HepG2 (cell line): Measurements from ENCODE around the gene PLEKHG5. TPM values are rescaled to one million over a fixed set of nuclear protein-coding genes. Genes with fewer than 3 reads are reported as not detected.
A peak's percentile ranks its signal among the peaks of the same experiment; 100 is the strongest.

Source experiments
- ATAC-seq: fragments of 200-7000 bp; cut with Tn5 transposase; 3 replicates; pipeline ENCODE4 v1.9.1; 2020; ENCODE audit warnings: mild to moderate bottlenecking, moderate library complexity
- BruUV-seq: library from RNA; stranded (reverse); fragments of 400-500 nt; replicated peaks from 2 replicates; lab custom pipeline; 2021; lab: Mats Ljungman, UMichigan
- CTCF ChIA-PET: fragments of 300-600 bp; formaldehyde crosslinking; extraction: SDS; loops from one replicate; lab custom pipeline; 2021; ENCODE audit warnings: low total read pairs, inconsistent platforms, low intra/inter-chr PET ratio; lab: Yijun Ruan, JAX
- POLR2A ChIA-PET: fragments of 350-600 bp; sonication (Branson Sonifier 250); formaldehyde crosslinking; loops from one replicate; lab custom pipeline; 2020; ENCODE audit warnings: antibody characterized with exemption, inconsistent platforms; lab: Yijun Ruan, JAX
- DNase-seq: peaks from one replicate; pipeline ENCODE4 v3.0.0-alpha.2; 2015; ENCODE audit warnings: low spot score
- FAIRE-seq: peaks from 3 replicates; lab custom pipeline; 2011; peaks lifted over from hg19 to GRCh38; lab: Jason Lieb, UNC
- H2AFZ ChIP-seq: one replicate; pipeline ENCODE4 v1.6.1; 2011; ENCODE audit warnings: low read length, inconsistent platforms
- H3K27ac ChIP-seq: fragments of 300-600 bp; 3 replicates; pipeline ENCODE4 v1.8.0; 2011; ENCODE audit warnings: mixed run types, mild to moderate bottlenecking, mixed read lengths, low read length, inconsistent platforms; ENCODE audit not compliant: insufficient read depth; ENCODE audit errors: extremely low read length
- H3K27me3 ChIP-seq, 2 experiments: fragments of 200-600 bp in 1 of 2; 2 replicates in 1 of 2; 3 replicates in 1 of 2; pipeline versions ENCODE4 v1.6.0 to v1.8.0; 2011; ENCODE audit warnings: low read length in 2 of 2, mild to moderate bottlenecking in 2 of 2, moderate library complexity in 2 of 2, inconsistent platforms in 1 of 2; ENCODE audit not compliant: insufficient read depth in 2 of 2, control insufficient read depth in 1 of 2
- H3K36me3 ChIP-seq, 2 experiments: fragments of 200-600 bp in 1 of 2; replicated peaks in 1 of 2; 2 replicates in 1 of 2; 3 replicates in 1 of 2; pipeline versions ENCODE4 v1.5.1 to v1.8.0; 2011; ENCODE audit warnings: low read length in 2 of 2, inconsistent platforms in 1 of 2; ENCODE audit not compliant: insufficient read depth in 2 of 2, control insufficient read depth in 1 of 2
- H3K4me1 ChIP-seq: 2 replicates; pipeline ENCODE4 v1.5.1; 2012; ENCODE audit warnings: low read length, inconsistent platforms; ENCODE audit not compliant: insufficient read depth
- H3K4me2 ChIP-seq: 2 replicates; pipeline ENCODE4 v1.6.0; 2011; ENCODE audit warnings: low read depth, low read length, inconsistent platforms
- H3K4me3 ChIP-seq, 3 experiments: fragments of 200-600 bp in 1 of 3; sonication (generic), shearing (Covaris generic) in 1 of 3; replicated peaks in 1 of 3; 2 replicates each; pipeline ENCODE4 v1.5.1; 2011 to 2016; ENCODE audit warnings: low read length in 3 of 3, inconsistent platforms in 2 of 3, low read depth in 2 of 3, mild to moderate bottlenecking in 2 of 3, control low read depth in 1 of 3, mixed read lengths in 1 of 3; ENCODE audit not compliant: insufficient read depth in 1 of 3
- H3K79me2 ChIP-seq: one replicate; pipeline ENCODE4 v1.6.1; 2011; ENCODE audit warnings: low read length, inconsistent platforms; ENCODE audit not compliant: insufficient read depth
- H3K9ac ChIP-seq: 2 replicates; pipeline ENCODE4 v1.6.0; 2011; ENCODE audit warnings: mild to moderate bottlenecking, low read depth, low read length, inconsistent platforms; ENCODE audit not compliant: insufficient read depth
- H3K9me3 ChIP-seq: 2 replicates; pipeline ENCODE4 v1.5.1; 2012; ENCODE audit warnings: mild to moderate bottlenecking, low read length
- H4K20me1 ChIP-seq: 2 replicates; pipeline ENCODE4 v1.6.0; 2011; ENCODE audit warnings: inconsistent platforms, mild to moderate bottlenecking, low read length, moderate library complexity; ENCODE audit not compliant: insufficient read depth
- CREBL2 ChIP-seq: sonication (generic); formaldehyde crosslinking; IDR thresholded peaks from 2 replicates; pipeline ENCODE4 v1.8.1; 2023; ENCODE audit warnings: missing genetic modification reagents, mild to moderate bottlenecking, borderline replicate concordance
- ELF1 ChIP-seq: sonication (generic); formaldehyde crosslinking; IDR thresholded peaks from 2 replicates; pipeline ENCODE4 v1.4.0; 2020; ENCODE audit warnings: missing genetic modification reagents
- IKZF1 ChIP-seq: fragments of 450-650 bp; IDR thresholded peaks from 2 replicates; pipeline ENCODE4 v1.7.1; 2016
- KDM4B ChIP-seq: sonication (generic); formaldehyde crosslinking; IDR thresholded peaks from 2 replicates; pipeline ENCODE4 v1.4.0; 2020; ENCODE audit warnings: missing genetic modification reagents
- NRL ChIP-seq: sonication (generic); formaldehyde crosslinking; IDR thresholded peaks from 2 replicates; pipeline ENCODE4 v1.5.0; 2020; ENCODE audit warnings: missing genetic modification reagents, mild to moderate bottlenecking, moderate library complexity, borderline replicate concordance
- POLR2G ChIP-seq: fragments of 200-400 bp; formaldehyde crosslinking; IDR thresholded peaks from 2 replicates; pipeline ENCODE4 v1.6.1; 2018; ENCODE audit warnings: mild to moderate bottlenecking, low read depth, low read length, moderate library complexity
- RXRB ChIP-seq: IDR thresholded peaks from 2 replicates; pipeline ENCODE4 v1.6.1; 2016; ENCODE audit warnings: borderline replicate concordance, missing genetic modification reagents, missing compliant biosample characterization
- SMC3 ChIP-seq: IDR thresholded peaks from 2 replicates; pipeline ENCODE4 v1.6.1; 2011; ENCODE audit warnings: low read length, improper control_type of control experiment
- STAG1 ChIP-seq: sonication (generic); formaldehyde crosslinking; IDR thresholded peaks from 2 replicates; pipeline ENCODE4 v1.4.0; 2020; ENCODE audit warnings: missing genetic modification reagents
- SYNCRIP ChIP-seq: fragments of 200-400 bp; formaldehyde crosslinking; IDR thresholded peaks from 2 replicates; pipeline ENCODE4 v1.6.1; 2018; ENCODE audit warnings: mild to moderate bottlenecking, low read depth, low read length; ENCODE audit not compliant: insufficient read depth
- USF2 ChIP-seq, 2 experiments: sonication (generic) in 1 of 2; formaldehyde crosslinking in 1 of 2; IDR thresholded peaks; 2 replicates each; pipeline versions ENCODE4 v1.5.1 to v1.6.1; 2011 to 2020; ENCODE audit warnings: borderline replicate concordance in 1 of 2, low read depth in 1 of 2, low read length in 1 of 2, mild to moderate bottlenecking in 1 of 2, missing genetic modification reagents in 1 of 2, moderate library complexity in 1 of 2
- XRCC5 ChIP-seq: fragments of 200-400 bp; formaldehyde crosslinking; optimal IDR thresholded peaks from 2 replicates; pipeline ENCODE3; 2017; ENCODE audit warnings: mild to moderate bottlenecking, low read length
- ZBED4 ChIP-seq: sonication (generic); formaldehyde crosslinking; IDR thresholded peaks from 2 replicates; pipeline ENCODE4 v1.4.0; 2020; ENCODE audit warnings: missing genetic modification reagents, borderline replicate concordance
- ZNF333 ChIP-seq: sonication (generic); formaldehyde crosslinking; IDR thresholded peaks from 2 replicates; pipeline ENCODE4 v1.4.0; 2020; ENCODE audit warnings: mild to moderate bottlenecking, missing genetic modification reagents, borderline replicate concordance
- ZNF501 ChIP-seq: sonication (generic); formaldehyde crosslinking; IDR thresholded peaks from 2 replicates; pipeline ENCODE4 v1.5.1; 2020; ENCODE audit warnings: mild to moderate bottlenecking, moderate library complexity, missing genetic modification reagents
- ZNF513 ChIP-seq: sonication (generic); formaldehyde crosslinking; conservative IDR thresholded peaks from 2 replicates; pipeline ENCODE4 v1.5.0; 2020; ENCODE audit warnings: missing genetic modification reagents
- WGBS: methylation state at CpG from one replicate; pipeline ENCODE4 v1.1.6; 2017; ENCODE audit warnings: low lambda C conversion rate; 5-methylcytosine and 5-hydroxymethylcytosine counted together
- in situ Hi-C: cut with HindIII; loops from 2 replicates; pipeline ENCODE4 v1.10.0; 2017; ENCODE audit warnings: low pct_unique_long_range_greater_than_20kb; ENCODE audit not compliant: extremely low pct_ligation_motif_present
- intact Hi-C: fragments of 100-400 bp; cut with micrococcal nuclease; formaldehyde crosslinking; loops from one replicate; pipeline ENCODE4 v1.10.0; 2022; ENCODE audit not compliant: unreplicated experiment
- polyA plus RNA-seq, 8 experiments: library from polyadenylated mRNA; depleted of rRNA in 3 of 8; stranded (reverse) in 7 of 8; unstranded in 1 of 8; fragments of >200 nt; fragmentation: Illumina TruSeq in 4 of 8; extraction: Trizol in 4 of 8; gene quantifications; 2 replicates each; pipeline versions ENCODE4 v1.2.1 to v1.2.3, GENCODE V29; 2011 to 2016; ENCODE audit warnings: low read depth in 4 of 8, missing spikeins in 1 of 8, mixed read lengths in 1 of 8; ENCODE audit not compliant: insufficient read depth in 1 of 8
- total RNA-seq, 5 experiments: library from RNA; depleted of rRNA; stranded (reverse); fragments of >200 nt; fragmentation: Illumina TruSeq; extraction: Trizol; gene quantifications; 2 replicates each; pipeline ENCODE4 v1.2.3, GENCODE V29; 2016; ENCODE audit warnings: low read depth in 1 of 5

Gene PLEKHG5
- total and polyA plus RNA-seq, 2 of the 13 experiments (the other 11 are each of a cell fraction or from before 2014, with no cell fraction given): 1.9 to 3.5 TPM

- no TSS peak for BruUV-seq
- Histone ChIP-seq H3K4me1 (no peaks in the 10 kb centered on the region), H3K9me3 (no peaks in the 10 kb centered on the region), H3K4me3 (no peak overlapping the region), H3K79me2 (no peaks in the 10 kb centered on the region), H2AFZ (no peak overlapping the region), H3K27ac (no peak overlapping the region), H3K9ac (no peak overlapping the region), H3K27me3 (no peaks in the 10 kb centered on the region), H3K4me2 (no peak overlapping the region), H3K36me3 (peaks cover 14 to 26% of the 10 kb centered on the region in 2 experiments), H4K20me1 (no peaks in the 10 kb centered on the region)
- intact Hi-C loops (loop anchor here (1.0 kb wide), 1 partner anchor 37 kb away; no protein-coding TSS in a partner anchor), in situ Hi-C loops (no loop called here)
- WGBS: 31% methylated on average over 6 of the region's 6 CpGs
- DNase-seq (peak; percentile 65), FAIRE-seq (peak; percentile 81), ATAC-seq (peak; percentile 81)
- CTCF ChIA-PET: interaction anchor here (0.8 to 3.4 kb wide), 3 partner anchors 33 to 37 kb away, joined by 3 to 24 read pairs (median 5); no protein-coding TSS in a partner anchor
- POLR2A ChIA-PET: interaction anchor here (0.9 to 4.2 kb wide), 3 partner anchors 11 to 59 kb away, joined by 3 to 20 read pairs (median 3); no protein-coding TSS in a partner anchor
- TF ChIP-seq CREBL2 (CRISPR knock-in tag) (no peak), XRCC5 (peak; percentile 64), RXRB (CRISPR knock-in tag) (no peak), IKZF1 (no peak), POLR2G (0 out of 2 replicates have a peak, but pooled peaks have one; percentile 4), ZBED4 (CRISPR knock-in tag) (peak; percentile 26; the same call in 1 of the 2 replicates), SMC3 (peak; percentile 40; the same call in 1 of the 2 replicates), STAG1 (CRISPR knock-in tag) (peak; percentile 78), ZNF501 (CRISPR knock-in tag) (no peak), KDM4B (CRISPR knock-in tag) (no peak), ZNF333 (CRISPR knock-in tag) (no peak), NRL (CRISPR knock-in tag) (no peak), SYNCRIP (no peak), ELF1 (CRISPR knock-in tag) (no peak), ZNF513 (CRISPR knock-in tag) (no peak), USF2 (IDR thresholded peaks at IDR 0.05; ENCODE audit: low read depth, low read length) (no peak), USF2 (CRISPR knock-in tag; IDR thresholded peaks at IDR 0.05; ENCODE audit: borderline replicate concordance) (peak; percentile 23; the same call in 1 of the 2 replicates)
Observed at GRCh38 chr1:6523566-6523965, 32.1 kb upstream of the PLEKHG5 start.
